ENCODE data around the gene PKP3. TPM values are rescaled to one million over a fixed set of nuclear protein-coding genes. Genes with fewer than 3 reads are reported as not detected.

The PKP3 gene
- total and polyA plus RNA-seq, 5 donors from 2014 or later = 0.09 to 0.75 (median 0.28) TPM; not detected in 1

GRCh38 chr11:392102-392777 lies 1.8 kb upstream of the PKP3 start:
- Histone ChIP-seq H3K9me3 (ENCODE audit: control insufficient read depth in 2 of 2, low read length in 2 of 2) (no peaks in the 10 kb centered on the region), H3K27ac (ENCODE audit: insufficient read depth, low read length, poor library complexity, severe bottlenecking) (no peak overlapping the region), H3K27me3 (ENCODE audit: control insufficient read depth, insufficient read depth, low read length) (no peaks in the 10 kb centered on the region), H3K4me1 (ENCODE audit: control insufficient read depth, insufficient read depth, low read length, poor library complexity, severe bottlenecking) (peaks cover 10% of the 10 kb centered on the region), H3K36me3 (ENCODE audit: control insufficient read depth, insufficient read depth, low read length) (no peaks in the 10 kb centered on the region), H3K4me3 (ENCODE audit: low read depth, low read length) (no peak overlapping the region)
- H3K36me3 Mint-ChIP-seq = no peaks in the 10 kb centered on the region
- DNase-seq (no peak), ATAC-seq (ENCODE audit: low read depth in 2 of 2) (no peak)
- H3K27me3 Mint-ChIP-seq = no peaks in the 10 kb centered on the region
- H3K4me1 Mint-ChIP-seq = peaks cover 0 to 5% (median 0%) of the 10 kb centered on the region in 4 donors
- H3K9me3 Mint-ChIP-seq = peaks cover 0 to 2% (median 0%) of the 10 kb centered on the region in 7 donors
- H3K4me3 Mint-ChIP-seq = no peak overlapping the region
- H3K27ac Mint-ChIP-seq = no peak overlapping the region

GRCh38 chr11:393219-394033 lies 583 bp upstream of the PKP3 start:
- Mint-ChIP-seq H3K36me3 (no peaks in the 10 kb centered on the region), H3K9me3 (no peaks in the 10 kb centered on the region), H3K4me3 (no peak overlapping the region), H3K27ac (no peak overlapping the region), H3K27me3 (no peaks in the 10 kb centered on the region), H3K4me1 (peaks cover 0 to 2% (median 0%) of the 10 kb centered on the region in 4 donors)
- peaks cover 14% of the 10 kb centered on the region for H3K4me1 ChIP-seq (ENCODE audit: control insufficient read depth, insufficient read depth, low read length, poor library complexity, severe bottlenecking)
- no peaks in the 10 kb centered on the region for H3K36me3 ChIP-seq (ENCODE audit: control insufficient read depth, insufficient read depth, low read length)
- DNase-seq (no peak), ATAC-seq (ENCODE audit: low read depth in 2 of 2) (no peak)
- H3K4me3 ChIP-seq (ENCODE audit: low read depth, low read length) = no peak overlapping the region
- no peaks in the 10 kb centered on the region for H3K27me3 ChIP-seq (ENCODE audit: control insufficient read depth, insufficient read depth, low read length)
- H3K27ac ChIP-seq (ENCODE audit: insufficient read depth, low read length, poor library complexity, severe bottlenecking) = no peak overlapping the region
- H3K9me3 ChIP-seq (ENCODE audit: control insufficient read depth in 2 of 2, low read length in 2 of 2) = no peaks in the 10 kb centered on the region

GRCh38 chr11:394858-395655 lies 1.0 kb downstream of the PKP3 start:
- Mint-ChIP-seq H3K27ac (no peak overlapping the region), H3K4me1 (peaks cover 0 to 4% (median 0%) of the 10 kb centered on the region in 4 donors), H3K27me3 (no peaks in the 10 kb centered on the region), H3K4me3 (peak overlapping the region in 1 of 4 donors; percentile 52), H3K9me3 (no peaks in the 10 kb centered on the region), H3K36me3 (no peaks in the 10 kb centered on the region)
- H3K4me3 ChIP-seq (ENCODE audit: low read depth, low read length) = no peak overlapping the region
- no peak overlapping the region for H3K27ac ChIP-seq (ENCODE audit: insufficient read depth, low read length, poor library complexity, severe bottlenecking)
- ATAC-seq (ENCODE audit: low read depth in 2 of 2) (no peak), DNase-seq (no peak)
- H3K4me1 ChIP-seq (ENCODE audit: control insufficient read depth, insufficient read depth, low read length, poor library complexity, severe bottlenecking) = peaks cover 14% of the 10 kb centered on the region
- no peaks in the 10 kb centered on the region for H3K9me3 ChIP-seq (ENCODE audit: control insufficient read depth in 2 of 2, low read length in 2 of 2)
- no peaks in the 10 kb centered on the region for H3K27me3 ChIP-seq (ENCODE audit: control insufficient read depth, insufficient read depth, low read length)
- H3K36me3 ChIP-seq (ENCODE audit: control insufficient read depth, insufficient read depth, low read length) = no peaks in the 10 kb centered on the region

- no peak overlapping the region for H3K4me3 ChIP-seq (ENCODE audit: low read depth, low read length)
- H3K4me1 ChIP-seq (ENCODE audit: control insufficient read depth, insufficient read depth, low read length, poor library complexity, severe bottlenecking) = peaks cover 14% of the 10 kb centered on the region
- Mint-ChIP-seq H3K27me3 (no peaks in the 10 kb centered on the region), H3K9me3 (no peaks in the 10 kb centered on the region), H3K4me3 (peak overlapping the region in 2 of 4 donors; percentile 44 to 67), H3K4me1 (peaks cover 0 to 4% (median 0%) of the 10 kb centered on the region in 4 donors), H3K27ac (no peak overlapping the region), H3K36me3 (no peaks in the 10 kb centered on the region)
- no peak for ATAC-seq (ENCODE audit: low read depth in 2 of 2)
- no peak overlapping the region for H3K27ac ChIP-seq (ENCODE audit: insufficient read depth, low read length, poor library complexity, severe bottlenecking)
- DNase-seq = no peak
- H3K9me3 ChIP-seq (ENCODE audit: control insufficient read depth in 2 of 2, low read length in 2 of 2) = no peaks in the 10 kb centered on the region
- H3K27me3 ChIP-seq (ENCODE audit: control insufficient read depth, insufficient read depth, low read length) = no peaks in the 10 kb centered on the region
- no peaks in the 10 kb centered on the region for H3K36me3 ChIP-seq (ENCODE audit: control insufficient read depth, insufficient read depth, low read length)
Observed at GRCh38 chr11:395866-396265, 1.9 kb downstream of the PKP3 start.

- peak overlapping the region in 1 of 4 donors; percentile 67 for H3K4me3 Mint-ChIP-seq
Observed at GRCh38 chr11:396511-396947, 2.5 kb downstream of the PKP3 start.

GRCh38 chr11:396948-397548 lies 3.0 kb downstream of the PKP3 start:
- no peaks in the 10 kb centered on the region for H3K27me3 ChIP-seq (ENCODE audit: control insufficient read depth, insufficient read depth, low read length)
- no peaks in the 10 kb centered on the region for H3K9me3 ChIP-seq (ENCODE audit: control insufficient read depth in 2 of 2, low read length in 2 of 2)
- H3K4me1 ChIP-seq (ENCODE audit: control insufficient read depth, insufficient read depth, low read length, poor library complexity, severe bottlenecking) = peaks cover 14% of the 10 kb centered on the region
- Mint-ChIP-seq H3K4me1 (peaks cover 0 to 4% (median 0%) of the 10 kb centered on the region in 4 donors), H3K4me3 (peak overlapping the region in 1 of 4 donors; percentile 59), H3K36me3 (no peaks in the 10 kb centered on the region), H3K9me3 (no peaks in the 10 kb centered on the region), H3K27me3 (no peaks in the 10 kb centered on the region), H3K27ac (no peak overlapping the region)
- DNase-seq = peak; percentile 32 to 61 (median 49)
- no peak overlapping the region for H3K4me3 ChIP-seq (ENCODE audit: low read depth, low read length)
- no peaks in the 10 kb centered on the region for H3K36me3 ChIP-seq (ENCODE audit: control insufficient read depth, insufficient read depth, low read length)
- peak; percentile 43 to 73 for ATAC-seq (ENCODE audit: low read depth in 2 of 2)
- no peak overlapping the region for H3K27ac ChIP-seq (ENCODE audit: insufficient read depth, low read length, poor library complexity, severe bottlenecking)

More at GRCh38 chr11:396511-396947, 2.5 kb downstream of the PKP3 start:
- H3K36me3 Mint-ChIP-seq = no peaks in the 10 kb centered on the region
- H3K27ac ChIP-seq (ENCODE audit: insufficient read depth, low read length, poor library complexity, severe bottlenecking) = no peak overlapping the region
- no peak overlapping the region for H3K27ac Mint-ChIP-seq
- peaks cover 0 to 4% (median 0%) of the 10 kb centered on the region in 4 donors for H3K4me1 Mint-ChIP-seq
- DNase-seq = peak in 1 of 3 donors; percentile 29
- H3K9me3 Mint-ChIP-seq = no peaks in the 10 kb centered on the region
- H3K27me3 ChIP-seq (ENCODE audit: control insufficient read depth, insufficient read depth, low read length) = no peaks in the 10 kb centered on the region
- ATAC-seq (ENCODE audit: low read depth in 2 of 2) = peak in 1 of 2 donors; percentile 57
- no peaks in the 10 kb centered on the region for H3K36me3 ChIP-seq (ENCODE audit: control insufficient read depth, insufficient read depth, low read length)
- H3K9me3 ChIP-seq (ENCODE audit: control insufficient read depth in 2 of 2, low read length in 2 of 2) = no peaks in the 10 kb centered on the region
- H3K4me1 ChIP-seq (ENCODE audit: control insufficient read depth, insufficient read depth, low read length, poor library complexity, severe bottlenecking) = peaks cover 14% of the 10 kb centered on the region
- no peaks in the 10 kb centered on the region for H3K27me3 Mint-ChIP-seq
- no peak overlapping the region for H3K4me3 ChIP-seq (ENCODE audit: low read depth, low read length)

- Mint-ChIP-seq H3K9me3 (no peaks in the 10 kb centered on the region), H3K4me3 (no peak overlapping the region), H3K4me1 (peaks cover 0 to 4% (median 0%) of the 10 kb centered on the region in 4 donors), H3K36me3 (no peaks in the 10 kb centered on the region), H3K27me3 (no peaks in the 10 kb centered on the region), H3K27ac (peak overlapping the region in 1 of 3 donors; percentile 59)
- Histone ChIP-seq H3K9me3 (ENCODE audit: control insufficient read depth in 2 of 2, low read length in 2 of 2) (no peaks in the 10 kb centered on the region), H3K4me3 (ENCODE audit: low read depth, low read length) (no peak overlapping the region), H3K27me3 (ENCODE audit: control insufficient read depth, insufficient read depth, low read length) (no peaks in the 10 kb centered on the region), H3K4me1 (ENCODE audit: control insufficient read depth, insufficient read depth, low read length, poor library complexity, severe bottlenecking) (peaks cover 14% of the 10 kb centered on the region), H3K36me3 (ENCODE audit: control insufficient read depth, insufficient read depth, low read length) (no peaks in the 10 kb centered on the region), H3K27ac (ENCODE audit: insufficient read depth, low read length, poor library complexity, severe bottlenecking) (no peak overlapping the region)
- ATAC-seq (ENCODE audit: low read depth in 2 of 2) = no peak
- DNase-seq = no peak
Observed at GRCh38 chr11:398826-399225, 4.8 kb downstream of the PKP3 start.
